HG03066 (cell line): Measurements from ENCODE around the gene SEC23B.
"Not testable (repeated sequence)": the region's sequence is repeated elsewhere in the genome, so short reads cannot be mapped to it uniquely, and the experiment has no call there.

Experiments used
- ATAC-seq: cut with Tn5 transposase; IDR thresholded peaks from one replicate; pipeline ENCODE4 v1.9.1; 2021; ENCODE audit warnings: low read depth; ENCODE audit not compliant: unreplicated experiment

Gene SEC23B

DNA sequence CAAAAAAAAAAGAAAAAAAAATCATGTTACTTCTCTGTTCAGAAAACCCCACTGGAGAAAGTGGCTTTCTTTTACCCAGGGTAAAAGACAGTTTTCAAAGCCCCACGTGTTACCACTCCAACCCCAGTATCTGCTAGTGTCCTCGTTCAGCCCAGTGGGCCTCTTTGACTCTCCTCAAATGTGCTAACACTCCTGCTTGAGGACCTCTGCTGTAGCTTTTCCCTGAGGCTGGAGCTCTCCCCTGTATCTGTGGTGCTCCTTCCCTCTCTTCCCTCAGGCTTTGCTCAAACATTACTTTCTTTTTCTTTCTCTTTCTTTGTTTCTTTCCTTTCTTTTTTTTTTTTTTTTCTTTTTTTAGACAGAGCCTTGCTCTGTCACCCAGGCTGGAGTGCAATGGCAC, 15.3 kb downstream of the SEC23B start:
- ATAC-seq = no peak

DNA sequence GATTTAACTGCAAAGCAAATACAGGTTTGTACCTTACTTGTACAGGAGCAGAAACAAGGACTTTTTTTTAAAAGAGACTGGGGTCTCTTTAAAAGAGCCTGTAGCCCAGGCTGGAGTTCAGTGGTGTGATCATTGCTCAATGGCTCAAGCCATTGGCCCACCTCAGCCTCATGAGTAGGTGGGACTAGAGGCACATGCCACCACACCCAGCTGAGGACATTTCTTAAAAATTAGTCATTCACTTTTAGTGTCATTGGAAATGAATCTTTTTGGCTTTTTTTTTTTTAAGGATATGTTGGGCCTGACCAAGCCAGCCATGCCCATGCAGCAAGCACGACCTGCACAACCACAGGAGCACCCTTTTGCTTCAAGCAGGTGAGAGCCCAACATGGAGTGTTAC, 16.9 kb downstream of the SEC23B start:
- no peak for ATAC-seq

- not testable (repeated sequence) for ATAC-seq
Measured at GRCh38 chr20:18526761-18527160, 19.0 kb downstream of the SEC23B start.

DNA sequence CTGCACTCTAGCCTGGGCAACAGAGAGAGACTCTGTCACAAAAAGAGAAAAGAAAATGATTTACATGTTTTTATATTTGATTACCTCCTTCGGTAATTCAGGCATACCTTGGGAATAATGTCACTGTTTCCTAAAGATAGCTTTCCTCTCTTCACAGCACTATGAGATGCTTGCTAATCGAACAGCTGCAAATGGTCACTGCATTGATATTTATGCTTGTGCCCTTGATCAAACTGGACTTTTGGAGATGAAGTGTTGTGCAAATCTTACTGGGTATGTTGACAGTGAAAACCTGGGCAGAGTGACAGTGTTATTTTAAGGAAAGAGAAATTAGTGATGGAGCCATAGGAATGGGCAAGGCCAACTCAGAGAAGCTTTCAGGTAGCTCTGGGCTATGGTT, 19.6 kb downstream of the SEC23B start:
- ATAC-seq = no peak

DNA sequence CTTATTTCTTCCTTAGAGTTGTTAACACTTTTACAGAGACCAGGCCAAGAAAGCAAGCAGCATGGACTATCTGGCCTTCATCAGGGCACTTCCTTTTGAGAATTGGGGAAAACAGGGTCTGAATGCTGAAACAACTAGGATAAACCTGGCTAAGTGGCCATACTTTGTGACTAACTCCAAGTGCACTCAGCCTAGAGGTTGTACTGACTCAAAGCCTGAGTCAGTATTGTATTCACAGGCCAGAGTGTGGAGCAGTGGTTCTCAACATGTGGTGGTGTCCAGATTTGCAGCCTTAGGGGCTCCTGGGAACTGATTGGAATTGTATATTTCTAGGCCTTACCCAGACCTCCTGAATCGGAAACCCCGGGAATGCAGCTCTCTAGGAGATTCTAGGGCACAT, 20.1 kb downstream of the SEC23B start:
- ATAC-seq = no peak

GRCh38 chr20:18529041-18529440, 21.3 kb downstream of the SEC23B start:
- no peak for ATAC-seq

GRCh38 chr20:18532626-18533025, 24.9 kb downstream of the SEC23B start:
- no peak for ATAC-seq

DNA sequence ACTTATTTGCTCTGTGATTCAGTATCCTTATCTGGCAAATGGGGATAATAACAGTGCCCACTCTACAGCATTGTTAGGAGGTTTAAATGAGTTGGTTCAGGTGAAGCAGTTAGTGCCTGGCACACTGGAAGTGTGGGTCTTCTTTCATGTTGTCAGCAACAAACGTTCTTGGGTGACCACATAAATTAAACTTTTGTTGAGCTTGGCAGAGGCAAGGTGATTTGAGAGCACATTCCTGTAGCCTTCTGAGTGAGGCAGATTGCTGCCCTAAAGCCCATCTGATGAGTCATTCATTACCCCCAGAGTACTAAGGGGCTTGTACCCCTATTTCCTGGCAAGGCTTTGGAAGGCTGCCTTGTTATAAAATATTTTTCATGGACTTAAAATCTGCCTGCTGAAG, 25.8 kb downstream of the SEC23B start:
- ATAC-seq = no peak

GRCh38 chr20:18533978-18534644, 26.4 kb downstream of the SEC23B start:
- no peak for ATAC-seq

DNA sequence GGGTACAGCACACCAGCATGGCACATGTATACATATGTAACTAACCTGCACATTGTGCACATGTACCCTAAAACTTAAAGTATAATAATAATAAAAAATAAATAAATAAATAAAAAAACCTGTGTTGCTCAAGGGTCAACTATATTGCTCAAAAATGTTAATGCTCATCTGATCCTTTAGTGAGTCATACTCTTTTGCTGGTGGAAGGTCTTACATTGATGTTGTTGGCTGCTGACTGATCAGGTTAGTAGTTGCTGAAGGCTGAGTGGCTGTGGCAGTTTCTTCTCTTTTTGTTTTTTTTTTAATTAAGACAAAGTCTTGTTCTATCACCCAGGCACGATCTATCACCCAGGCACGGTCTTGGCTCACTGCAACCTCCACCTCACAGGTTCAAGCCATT, 29.9 kb downstream of the SEC23B start:
- no peak for ATAC-seq

GRCh38 chr20:18541741-18542140, 34.0 kb downstream of the SEC23B start:
- ATAC-seq = no peak

DNA sequence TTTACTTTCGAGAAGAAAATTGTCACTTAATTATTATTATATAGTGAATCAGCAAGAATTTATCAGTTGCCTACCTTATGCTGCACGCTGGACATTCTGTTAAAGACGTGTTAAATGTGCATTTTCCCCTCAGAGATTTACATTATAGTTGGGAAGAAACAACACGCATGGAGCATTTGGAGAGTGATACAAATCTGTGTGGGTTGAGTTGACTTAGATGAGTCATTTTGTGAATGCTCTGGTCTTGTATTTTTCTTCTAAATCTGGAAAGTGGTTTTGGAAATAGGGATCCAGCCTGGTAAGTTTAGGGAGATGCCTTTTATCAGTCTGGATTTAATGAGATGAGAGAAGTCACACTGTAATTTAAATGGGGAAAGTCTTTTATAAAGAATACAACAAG, 35.5 kb downstream of the SEC23B start:
- no peak for ATAC-seq

DNA sequence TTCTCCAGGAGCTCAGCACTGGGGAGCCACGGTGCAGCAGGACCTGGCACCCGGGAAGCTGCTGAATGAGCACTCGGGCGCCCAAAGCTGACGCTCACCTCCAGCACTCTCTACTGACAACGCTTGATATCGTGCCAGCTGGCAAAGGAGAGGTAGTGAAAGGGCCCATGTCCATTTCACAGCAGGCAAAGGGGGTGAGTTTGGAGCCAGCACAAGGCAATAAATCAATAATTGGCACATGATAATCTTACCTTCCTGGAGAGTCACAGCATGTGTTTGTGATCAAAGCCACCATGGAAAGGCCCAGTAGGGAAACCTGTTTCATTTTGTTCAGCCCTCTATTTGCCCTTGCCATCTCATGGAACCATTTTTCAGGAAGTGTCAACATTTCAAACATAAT, 36.2 kb downstream of the SEC23B start:
- no peak for ATAC-seq

DNA sequence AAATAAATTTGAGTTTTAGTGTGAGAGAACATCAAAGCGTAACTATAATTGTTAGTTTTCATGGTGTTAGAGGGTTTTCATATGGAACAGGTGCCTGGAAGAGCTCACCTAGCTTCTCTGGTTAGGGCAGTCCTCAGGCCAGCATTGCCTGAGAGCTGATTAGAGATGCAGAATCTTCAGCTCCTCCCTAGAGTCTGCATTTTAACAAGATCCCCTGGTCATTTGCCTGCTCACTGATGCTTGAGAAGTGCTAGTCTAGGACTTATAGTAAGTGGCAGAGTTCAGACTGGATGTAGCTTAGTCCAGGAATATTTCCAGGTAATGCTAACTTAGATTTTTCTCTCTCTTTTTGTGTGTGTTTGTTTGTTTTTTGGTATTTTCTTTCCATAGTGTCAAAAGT, 37.8 kb downstream of the SEC23B start:
- no peak for ATAC-seq

DNA sequence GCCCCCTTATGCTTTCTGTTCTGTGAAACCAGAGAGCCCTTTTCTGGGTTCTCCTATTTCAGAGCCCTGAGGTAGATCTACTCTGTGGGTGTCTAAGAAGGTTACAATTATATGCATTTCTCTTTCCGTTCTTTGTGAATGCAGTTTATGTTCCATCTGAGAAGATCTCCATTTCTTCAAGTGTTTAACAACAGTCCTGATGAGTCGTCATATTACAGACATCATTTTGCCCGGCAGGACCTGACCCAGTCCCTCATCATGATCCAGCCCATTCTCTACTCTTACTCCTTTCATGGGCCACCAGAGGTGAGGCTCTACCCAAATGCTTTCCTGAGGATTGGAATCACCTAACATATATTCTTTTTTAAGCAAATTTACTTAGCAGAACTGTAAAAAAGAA, 40.7 kb downstream of the SEC23B start:
- ATAC-seq = no peak

DNA sequence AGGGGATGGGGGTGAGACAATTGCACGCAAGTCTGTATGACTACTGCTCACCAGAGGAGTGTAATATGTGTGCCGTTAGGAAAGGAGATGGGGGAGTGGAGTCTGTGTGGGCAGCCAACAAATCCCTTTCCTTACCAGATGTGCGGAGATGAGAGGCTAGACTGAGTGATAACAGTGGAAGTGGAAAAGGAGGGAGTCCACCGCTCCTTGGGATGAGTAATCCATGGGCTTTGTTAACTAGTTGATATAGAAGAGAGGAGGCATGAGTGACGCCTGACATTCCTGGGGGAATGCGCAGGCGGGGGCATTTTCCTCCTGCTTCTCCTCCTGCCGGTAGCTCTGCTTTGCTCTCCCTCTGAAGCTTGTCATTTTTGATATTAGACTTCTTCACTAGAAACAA, 46.0 kb downstream of the SEC23B start:
- ATAC-seq = no peak

GRCh38 chr20:18566892-18567738, 59.4 kb downstream of the SEC23B start, which contains the start of gene SMIM26:
Gene SMIM26 (plus strand): TSS chr20:18567432. CDS start chr20:18567479, 47 bp downstream.
- ATAC-seq = peak; percentile 99

- peak; percentile 27 for ATAC-seq
Measured at GRCh38 chr20:18567739-18568091, 60.0 kb downstream of the SEC23B start.

DNA sequence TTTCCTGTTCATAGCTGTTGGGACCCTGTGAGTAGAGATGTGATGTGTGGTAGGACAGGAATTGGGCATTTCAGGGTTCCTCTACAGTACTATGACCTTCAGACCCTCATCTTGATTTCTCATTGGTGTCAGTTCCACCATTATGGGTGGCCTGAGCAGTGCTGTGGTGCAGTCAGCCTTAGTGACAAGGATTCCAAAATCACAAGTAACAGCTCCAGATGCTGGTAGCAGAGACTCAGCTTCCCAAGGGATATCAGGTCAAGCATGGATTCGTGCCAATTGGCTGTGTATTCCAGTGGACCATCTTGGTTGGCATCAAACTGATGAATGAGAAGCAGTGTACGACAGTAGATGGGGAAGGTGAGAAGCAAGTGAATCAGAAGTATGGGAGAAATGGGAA, 63.3 kb downstream of the SEC23B start:
- ATAC-seq = no peak

- ATAC-seq = no peak
Measured at GRCh38 chr20:18571578-18571977, 63.8 kb downstream of the SEC23B start.

DNA sequence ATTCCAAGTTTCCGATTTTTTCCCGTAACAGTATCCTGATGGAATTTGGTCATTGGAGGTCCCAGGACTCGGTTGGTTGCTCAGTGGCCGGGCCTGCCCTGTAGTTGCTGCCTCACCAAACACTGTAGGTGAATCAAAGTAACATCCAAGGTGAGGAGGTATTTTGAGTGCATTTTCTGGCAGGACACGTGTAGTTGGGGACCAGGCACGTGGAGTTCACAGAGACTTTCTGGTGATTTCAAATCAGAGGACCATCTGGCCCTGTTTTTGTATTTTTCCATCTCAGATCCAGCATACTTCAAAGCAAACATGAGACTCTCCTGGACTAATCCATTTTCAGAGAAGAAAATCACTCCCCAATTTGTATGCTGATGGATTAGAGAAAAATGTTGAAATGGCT, 70.2 kb downstream of the SEC23B start:
- no peak for ATAC-seq

- ATAC-seq = no peak
Measured at GRCh38 chr20:18578581-18578980, 70.8 kb downstream of the SEC23B start.
